Right kidney (tissue), 1 donor: Measurements from ENCODE around the gene CACNA1D.

Source experiments
- DNase-seq: peaks from one replicate; pipeline ENCODE4 v3.0.0-alpha.2; 2016

CACNA1D gene

DNA sequence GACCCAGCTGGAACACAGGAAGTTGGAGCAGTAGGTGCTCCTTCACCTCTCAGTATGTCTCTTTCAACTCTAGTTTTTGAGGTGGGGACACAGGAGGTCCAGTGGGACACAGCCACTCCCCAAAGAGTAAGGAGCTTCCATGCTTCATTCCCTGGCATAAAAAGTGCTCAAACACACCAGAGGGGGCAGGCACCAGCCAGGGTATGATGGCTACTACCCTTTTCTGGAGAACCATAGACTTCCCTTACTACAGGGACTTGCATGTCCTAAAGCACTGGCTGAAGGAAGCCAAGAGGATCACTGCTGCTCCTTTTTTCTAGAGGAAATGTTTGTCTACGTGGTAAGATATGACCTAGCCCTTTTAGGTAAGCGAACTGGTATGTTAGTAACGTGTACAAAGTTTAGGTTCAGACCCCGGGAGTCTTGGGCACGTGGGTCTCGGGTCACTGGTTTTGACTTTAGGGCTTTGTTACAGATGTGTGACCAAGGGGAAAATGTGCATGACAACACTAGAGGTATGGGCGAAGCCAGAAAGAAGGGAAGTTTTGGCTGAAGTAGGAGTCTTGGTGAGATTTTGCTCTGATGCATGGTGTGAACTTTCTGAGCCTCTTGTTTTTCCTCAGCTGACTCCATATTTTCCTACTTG is 363.8 kb downstream of the CACNA1D start:
- DNase-seq: no peak

- no peak for DNase-seq
Observed at GRCh38 chr3:53859178-53859577, 364.8 kb downstream of the CACNA1D start.

DNA sequence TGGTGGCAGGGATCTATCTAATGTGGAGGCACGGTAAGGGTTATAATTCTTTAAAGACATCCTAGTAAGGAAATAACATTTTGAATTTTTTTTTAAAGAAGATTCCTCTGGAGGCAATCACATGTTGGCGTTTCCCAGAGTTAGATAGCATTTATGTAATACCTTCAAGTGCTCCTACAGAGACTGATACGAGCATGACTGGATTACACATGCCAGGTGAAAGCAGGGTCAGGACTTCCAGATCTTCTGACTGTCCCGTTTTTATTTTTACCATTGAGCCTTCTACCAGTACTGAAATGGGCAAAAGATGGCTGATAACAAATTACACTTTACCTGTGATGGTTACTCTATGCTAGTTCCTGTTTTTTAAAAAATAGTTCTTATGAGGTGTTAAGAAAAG is 365.8 kb downstream of the CACNA1D start:
- DNase-seq: no peak

GRCh38 chr3:53862241-53862640 is 367.8 kb downstream of the CACNA1D start:
- DNase-seq: no peak

DNA sequence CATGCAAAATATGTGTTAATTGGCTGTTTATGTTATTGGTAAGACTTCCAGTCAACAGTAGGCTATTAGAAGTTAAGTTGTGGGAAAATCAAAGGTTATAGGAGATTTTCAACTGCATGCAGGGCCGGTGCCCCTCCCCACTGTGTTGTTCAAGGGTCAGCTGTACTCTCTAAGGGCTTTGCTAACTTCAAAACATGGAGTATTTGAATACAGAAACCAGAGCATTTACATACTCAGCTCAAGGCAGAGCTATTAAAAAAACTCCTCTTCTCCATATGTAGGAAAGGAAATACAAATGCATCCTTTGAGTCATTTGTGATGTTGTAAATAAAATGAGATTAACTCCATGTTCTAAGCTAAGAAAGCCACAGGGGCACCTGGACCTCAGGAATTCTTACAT is 368.7 kb downstream of the CACNA1D start:
- no peak for DNase-seq
